H54 (cell line): ENCODE measurements around the gene PTPN13.
"Not testable (repeated sequence)": the region's sequence is repeated elsewhere in the genome, so short reads cannot be mapped to it uniquely, and the experiment has no call there.

Experiments used
- DNase-seq: peaks from one replicate; pipeline ENCODE4 v3.0.0; 2011; ENCODE audit warnings: low spot score, mixed read lengths; ENCODE audit not compliant: insufficient read length
- FAIRE-seq: peaks from 3 replicates; lab custom pipeline; 2011; peaks lifted over from hg19 to GRCh38; lab: Jason Lieb, UNC
- POLR2A ChIP-seq: IDR thresholded peaks from 2 replicates; pipeline ENCODE4 v1.6.1; 2011; ENCODE audit warnings: low read depth, mild to moderate bottlenecking, low read length

The PTPN13 gene

DNA sequence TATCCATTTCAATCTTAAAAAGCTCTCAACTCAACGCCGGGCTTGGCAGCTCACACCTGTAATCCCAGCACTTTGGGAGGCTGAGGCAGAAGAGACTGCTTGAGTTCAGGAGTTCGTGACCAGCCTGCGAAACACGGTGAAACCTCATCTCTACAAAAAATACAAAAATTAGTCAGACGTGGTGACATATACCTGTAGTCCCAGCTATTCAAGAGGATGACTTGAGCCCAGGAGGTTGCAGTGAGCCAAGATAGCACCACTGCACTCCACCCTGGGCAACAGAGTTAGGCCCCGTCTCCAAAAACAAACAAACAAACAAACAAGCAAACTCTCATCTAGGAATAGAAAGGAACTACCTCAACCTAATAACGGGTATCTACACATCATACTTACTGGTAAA is 50.8 kb downstream of the PTPN13 start:
- no peak for FAIRE-seq
- TF ChIP-seq POLR2A, result no peak
- DNase-seq, result no peak

DNA sequence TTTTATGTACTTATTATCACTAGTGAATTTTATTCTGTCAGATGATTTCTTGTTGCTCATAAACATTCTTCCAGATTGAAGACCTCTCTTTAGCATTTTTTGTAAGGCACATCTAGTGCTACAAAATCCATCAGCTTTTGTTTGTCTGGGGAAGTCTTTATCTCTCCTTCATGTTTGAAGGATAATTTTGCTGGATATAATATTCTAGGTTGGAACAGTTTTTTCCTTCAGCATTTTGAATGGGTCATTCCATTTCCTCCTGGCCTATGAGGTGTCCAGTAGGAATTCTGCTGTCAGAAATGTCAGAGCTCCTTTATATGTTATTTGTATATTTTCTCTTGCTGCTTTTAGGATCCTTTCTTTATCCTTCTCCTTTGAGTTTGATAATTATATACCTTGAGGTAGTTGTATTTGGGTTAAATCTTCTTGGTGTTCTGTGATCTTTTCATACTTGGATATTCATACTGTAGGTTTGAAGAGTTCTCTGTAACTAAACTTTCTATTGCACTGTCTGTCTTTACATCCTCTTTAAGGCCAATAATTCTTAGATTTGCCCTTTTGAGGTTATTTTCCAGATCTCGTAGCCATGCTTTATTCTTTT is 58.3 kb downstream of the PTPN13 start:
- FAIRE-seq, result no peak
- no peak for TF ChIP-seq POLR2A
- no peak for DNase-seq

DNA sequence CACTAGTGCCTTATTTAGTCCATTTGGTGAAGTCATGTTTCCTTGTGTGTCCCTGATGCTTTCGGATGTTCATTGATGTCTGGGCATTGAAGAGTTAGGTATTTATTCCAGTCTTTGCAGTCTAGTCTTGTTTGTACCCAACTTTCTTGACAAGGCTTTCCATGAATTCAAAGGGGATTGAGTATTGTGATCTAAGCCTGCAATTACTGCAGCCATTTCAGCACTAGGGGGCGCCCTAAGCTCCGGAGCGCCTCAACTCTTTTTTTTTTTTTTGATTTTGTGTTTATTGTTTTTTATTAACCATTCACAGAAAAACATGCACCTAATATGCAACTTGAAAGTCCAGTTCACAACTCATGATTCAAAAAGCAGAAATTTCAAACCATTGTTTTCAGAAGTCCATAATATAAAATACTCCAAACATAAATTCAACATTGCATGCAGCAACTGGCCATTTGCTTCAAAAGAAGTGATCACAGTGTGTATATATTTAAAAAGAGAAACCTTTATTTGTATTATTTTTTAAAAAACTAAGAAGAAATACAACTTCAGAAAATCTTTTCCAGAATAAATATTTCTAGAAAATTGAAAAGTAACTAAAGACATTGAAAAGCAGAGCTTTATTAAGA is 59.2 kb downstream of the PTPN13 start:
- no peak for FAIRE-seq

DNA sequence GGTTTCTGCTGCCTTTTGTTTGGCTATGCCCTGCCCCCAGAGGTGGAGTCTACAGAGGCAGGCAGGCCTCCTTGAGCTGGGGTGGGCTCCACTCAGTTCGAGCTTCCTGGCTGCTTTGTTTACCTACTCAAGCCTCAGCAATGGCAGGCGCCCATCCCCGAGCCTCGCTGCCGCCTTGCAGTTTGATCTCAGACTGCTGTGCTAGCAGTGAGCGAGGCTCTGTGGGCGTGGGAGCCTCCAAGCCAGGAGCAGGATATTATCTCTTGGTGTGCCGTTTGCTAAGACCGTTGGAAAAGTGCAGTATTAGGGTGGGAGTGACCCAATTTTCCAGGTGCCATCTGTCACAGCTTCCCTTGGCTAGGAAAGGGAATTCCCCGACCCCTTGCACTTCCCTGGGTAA is 62.7 kb downstream of the PTPN13 start:
- FAIRE-seq, DNase-seq: not testable (repeated sequence)

More for the DNA sequence above, 59.2 kb downstream of the PTPN13 start:
- DNase-seq, result no peak
- no peak for TF ChIP-seq POLR2A

DNA sequence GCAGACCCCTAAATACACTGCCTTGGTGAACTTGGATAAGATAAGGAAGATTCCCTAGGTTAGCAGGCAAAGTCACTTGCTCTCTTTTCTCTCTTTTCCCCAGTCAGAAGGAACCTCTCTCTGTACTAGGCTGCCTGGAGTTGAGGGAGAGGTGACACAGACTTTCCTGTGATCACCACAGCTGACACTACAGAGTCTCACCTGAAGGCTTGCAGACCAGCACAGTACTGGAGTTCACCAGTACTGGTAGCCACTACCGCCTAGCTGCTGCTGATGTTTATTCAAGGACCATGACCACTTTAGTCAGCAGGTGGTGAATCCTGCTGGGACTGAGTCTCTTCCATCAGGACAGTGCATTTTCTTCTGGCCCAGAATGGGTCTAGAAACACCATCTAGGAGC is 63.3 kb downstream of the PTPN13 start:
- no peak for DNase-seq
- no peak for TF ChIP-seq POLR2A
- FAIRE-seq, result no peak

DNA sequence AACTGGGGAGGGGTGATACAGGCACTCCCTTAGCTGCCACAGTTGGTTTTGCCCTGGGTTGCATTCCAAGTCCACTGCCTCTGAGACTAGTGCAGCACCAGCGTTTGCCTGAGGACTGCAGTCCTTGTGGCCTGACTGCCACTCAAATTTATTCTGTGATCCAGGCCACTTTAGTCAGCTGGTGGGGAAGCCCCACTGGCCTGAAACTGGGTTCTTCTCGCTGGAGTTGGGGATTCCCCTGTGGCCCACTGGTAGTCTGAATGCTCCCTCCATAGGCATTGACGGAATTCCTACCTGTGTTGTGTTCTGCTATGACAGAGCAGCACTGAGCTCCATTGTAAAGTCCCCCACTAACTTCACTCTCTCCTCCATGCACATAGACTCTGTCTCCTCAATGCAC is 63.8 kb downstream of the PTPN13 start:
- FAIRE-seq (no peak), DNase-seq (no peak)
- no peak for TF ChIP-seq POLR2A

DNA sequence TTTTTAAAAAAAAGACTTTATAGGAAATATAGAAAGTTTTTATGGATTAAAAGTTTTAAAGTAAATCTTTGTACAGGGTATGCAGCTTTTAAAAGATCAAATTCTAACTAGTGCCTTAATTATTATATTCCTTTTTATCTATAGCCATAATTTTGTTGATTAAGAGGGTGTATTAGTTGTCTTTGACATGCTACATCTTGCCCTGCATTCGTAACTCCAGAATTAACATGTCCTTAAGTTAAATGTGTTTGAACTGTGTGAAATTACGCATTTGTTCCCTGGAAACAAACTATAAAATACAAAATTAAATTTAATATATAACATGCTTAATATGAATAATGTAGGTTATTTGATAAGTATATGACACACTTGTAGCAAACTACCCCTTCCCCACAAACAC is 66.3 kb downstream of the PTPN13 start:
- DNase-seq (no peak), FAIRE-seq (no peak)
- no peak for TF ChIP-seq POLR2A

DNA sequence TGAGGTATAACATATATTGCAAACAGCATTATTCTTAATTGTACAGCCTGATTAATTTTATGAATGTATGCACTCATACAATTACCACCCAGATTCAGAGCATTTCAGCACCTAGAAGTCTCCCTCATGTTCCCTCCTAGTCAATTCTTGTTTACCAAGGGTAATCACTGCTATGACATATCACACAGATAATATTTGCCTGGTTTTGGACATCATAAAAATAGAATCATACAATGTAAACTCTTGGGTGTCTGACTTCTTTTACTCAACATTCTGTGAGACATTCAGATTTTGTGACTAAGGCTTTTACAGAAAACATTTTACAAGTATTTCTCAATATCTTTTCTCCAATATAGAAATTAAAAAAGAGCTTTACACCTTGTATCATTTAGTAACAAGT is 66.9 kb downstream of the PTPN13 start:
- FAIRE-seq (no peak), DNase-seq (no peak)
- no peak for TF ChIP-seq POLR2A

DNA sequence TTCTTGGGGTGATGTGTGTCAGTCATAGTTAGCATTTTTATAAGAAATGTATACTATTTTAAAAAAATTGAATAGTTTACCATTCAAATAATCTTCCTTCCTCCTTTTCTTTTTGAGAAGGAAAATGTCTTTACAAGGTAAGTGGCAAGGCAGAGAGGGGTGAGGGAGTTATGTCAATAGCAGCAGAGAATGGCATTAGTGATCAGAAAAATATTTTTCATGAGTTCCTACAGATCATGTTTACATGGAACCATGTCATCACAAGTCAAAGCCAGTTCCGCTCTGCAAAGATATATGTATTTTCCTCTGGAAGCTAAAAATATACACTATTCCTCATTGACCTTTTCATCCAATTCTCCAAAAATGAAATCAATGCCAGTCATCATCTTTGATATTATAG is 67.3 kb downstream of the PTPN13 start:
- no peak for FAIRE-seq
- DNase-seq, result no peak

DNA sequence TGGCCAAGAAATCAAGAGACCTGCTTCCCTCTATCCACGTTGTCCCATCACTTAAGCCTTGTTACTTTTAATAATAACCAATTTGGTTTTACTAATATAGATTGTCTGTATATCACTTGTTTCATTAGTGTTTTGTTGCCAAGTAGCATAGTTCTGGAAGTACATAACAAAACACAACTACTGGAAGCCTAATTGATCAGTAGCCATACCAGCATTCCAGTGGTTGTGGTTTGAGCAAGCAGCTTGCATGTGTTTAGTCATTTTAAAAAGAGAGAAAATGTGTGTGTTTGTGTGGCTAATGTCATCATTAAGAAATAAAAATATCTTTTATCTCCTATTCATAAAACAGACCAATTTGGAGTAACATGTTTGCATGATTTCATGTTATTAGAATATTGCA is 70.8 kb downstream of the PTPN13 start:
- TF ChIP-seq POLR2A, result no peak
- no peak for DNase-seq
- FAIRE-seq, result no peak

More for the DNA sequence above, 67.3 kb downstream of the PTPN13 start:
- TF ChIP-seq POLR2A, result no peak

DNA sequence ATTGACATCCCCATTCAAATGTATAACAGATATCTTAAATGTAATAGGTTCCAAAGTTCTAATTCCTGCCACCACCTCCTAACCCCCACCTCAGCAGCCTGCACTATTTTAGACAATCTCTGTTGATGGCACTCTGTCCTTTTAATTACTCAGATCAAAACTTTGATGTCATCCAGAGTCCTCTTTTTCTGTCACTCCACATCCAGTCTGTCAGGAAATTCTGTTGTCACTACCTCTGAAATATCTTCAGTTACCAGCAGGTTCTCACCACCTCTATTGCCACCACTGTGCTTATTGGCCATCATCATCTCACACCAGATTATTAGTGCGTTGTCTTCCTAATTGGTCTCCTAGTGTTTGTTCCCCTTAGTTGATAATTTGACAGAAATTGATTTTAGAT is 76.2 kb downstream of the PTPN13 start:
- TF ChIP-seq POLR2A, result no peak
- DNase-seq (no peak), FAIRE-seq (no peak)

DNA sequence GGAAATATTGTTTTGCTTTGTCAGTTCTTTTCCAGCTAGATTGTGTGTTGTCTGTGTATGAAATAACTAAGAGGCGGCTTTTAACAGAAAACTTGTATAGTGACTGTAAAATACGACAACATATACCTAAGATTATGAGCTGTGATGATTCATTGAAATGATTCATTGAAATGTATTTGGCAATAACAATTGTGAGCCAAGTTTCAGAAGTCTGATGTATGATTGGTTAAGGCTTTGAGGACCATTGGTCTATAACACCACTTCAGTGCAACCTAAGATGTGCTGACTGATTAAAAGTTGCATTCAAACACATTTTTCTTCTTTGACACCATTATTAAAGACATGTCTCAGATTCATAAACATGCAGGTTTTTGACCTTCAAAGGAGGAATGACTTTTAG is 76.6 kb downstream of the PTPN13 start:
- no peak for FAIRE-seq
- TF ChIP-seq POLR2A, result no peak
- DNase-seq, result no peak

DNA sequence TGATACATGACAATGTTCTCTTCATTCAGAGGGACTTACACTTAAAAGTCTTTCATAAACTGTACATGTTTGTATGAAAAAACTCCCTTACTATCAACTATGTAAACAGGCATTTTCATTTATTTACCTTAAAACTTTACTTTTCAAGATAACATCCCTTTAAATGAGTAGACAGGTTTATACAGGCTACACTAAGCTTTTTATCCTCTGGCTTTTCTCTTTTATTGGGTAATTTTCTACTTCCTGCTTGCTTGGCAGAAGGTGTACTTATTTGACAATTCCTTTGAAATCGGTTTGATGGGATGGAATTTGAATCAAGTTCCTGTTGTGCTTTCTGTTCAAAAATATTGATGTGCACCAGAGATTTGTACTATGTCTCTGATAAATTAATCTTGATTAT is 81.4 kb downstream of the PTPN13 start:
- no peak for TF ChIP-seq POLR2A
- no peak for FAIRE-seq
- no peak for DNase-seq

DNA sequence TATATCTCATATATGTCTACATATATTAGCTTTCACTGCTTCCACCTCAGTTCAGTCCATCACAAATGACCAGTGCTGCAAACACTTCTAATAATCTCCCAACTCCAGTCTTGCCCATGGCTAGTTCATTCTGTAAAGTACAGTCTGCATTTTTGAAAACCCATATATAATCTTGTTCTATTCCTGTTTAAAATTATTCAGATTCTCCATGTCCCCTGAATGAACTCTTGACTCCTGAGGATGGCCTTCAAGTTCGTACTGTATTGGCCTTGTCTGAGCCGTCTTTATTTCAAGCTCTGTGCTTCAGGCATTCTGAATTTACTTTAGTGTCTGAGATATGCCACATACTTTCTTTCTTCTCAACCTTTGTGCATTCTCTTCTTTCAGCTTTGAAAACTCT is 84.7 kb downstream of the PTPN13 start:
- DNase-seq (no peak), FAIRE-seq (no peak)
- TF ChIP-seq POLR2A, result no peak

DNA sequence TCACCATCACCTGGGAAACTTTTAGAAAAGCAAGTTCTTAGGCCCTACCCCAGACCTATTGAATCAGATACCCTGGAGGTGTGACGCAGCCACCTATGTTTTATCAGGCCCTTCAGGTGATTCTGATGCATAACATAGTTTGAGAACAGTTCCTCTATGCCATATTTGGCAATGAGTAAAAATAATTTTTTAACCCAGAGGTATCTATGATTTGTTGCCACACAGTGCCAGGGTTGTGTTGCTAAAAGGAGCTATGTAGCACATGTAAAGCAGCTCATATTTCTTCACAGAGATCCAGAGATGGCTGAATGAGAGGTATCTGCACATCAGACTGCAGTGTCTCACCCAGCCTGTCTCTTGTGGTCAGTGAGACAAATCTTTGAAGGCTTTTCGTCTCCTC is 85.3 kb downstream of the PTPN13 start:
- TF ChIP-seq POLR2A, result no peak
- DNase-seq, result no peak
- no peak for FAIRE-seq
